B cell (primary cell): ENCODE results near the gene CSRP3. TPM values are rescaled to one million over a fixed set of nuclear protein-coding genes. Genes with fewer than 3 reads are reported as not detected.

Source experiments
- ATAC-seq: fragments of 200-7000 bp; cut with Tn5 transposase; one replicate; pipeline ENCODE4 v1.10.0; 2021; ENCODE audit warnings: low read depth, mild to moderate bottlenecking, moderate number of reproducible peaks, moderate library complexity
- CTCF ChIA-PET: fragments of 350-600 bp; sonication (Branson Sonifier 250); formaldehyde crosslinking; loops from one replicate; lab custom pipeline; 2021; ENCODE audit warnings: antibody characterized with exemption, inconsistent platforms; lab: Charles Lee
- POLR2A ChIA-PET: fragments of 350-600 bp; sonication (Branson Sonifier 250); formaldehyde crosslinking; loops from one replicate; lab custom pipeline; 2021; ENCODE audit warnings: antibody characterized with exemption; lab: Charles Lee
- DNase-seq: peaks from one replicate; pipeline ENCODE4 v3.0.0; 2013
- H2AFZ ChIP-seq: 2 replicates; pipeline ENCODE4 v1.6.1; 2012; ENCODE audit warnings: mild to moderate bottlenecking, low read depth, low read length; ENCODE audit not compliant: insufficient read depth, poor library complexity, severe bottlenecking
- H3K27ac ChIP-seq, 2 donors: 1 replicate in 1 of 2; 2 replicates in 1 of 2; pipeline ENCODE4 v1.5.1; 2012 to 2013; ENCODE audit warnings: low read length in 2 of 2, mild to moderate bottlenecking in 2 of 2, moderate library complexity in 1 of 2
- H3K27me3 ChIP-seq, 4 experiments: fragments of 200-600 bp in 1 of 4; sonication (generic) in 1 of 4; replicated peaks in 1 of 4; 1 replicate in 2 of 4; 2 replicates in 2 of 4; pipeline versions ENCODE4 v1.6.1 to v1.7.0; 2013 to 2016; ENCODE audit warnings: low read length in 3 of 4, mild to moderate bottlenecking in 2 of 4, mixed read lengths in 1 of 4, moderate library complexity in 1 of 4; ENCODE audit not compliant: insufficient read depth in 4 of 4, control insufficient read depth in 3 of 4; ENCODE audit errors: control extremely low read depth in 1 of 4
- H3K36me3 ChIP-seq, 2 experiments: replicated peaks in 1 of 2; 1 replicate in 1 of 2; 2 replicates in 1 of 2; pipeline versions ENCODE4 v1.6.1 to v1.7.1; 2013; ENCODE audit warnings: low read length in 1 of 2; ENCODE audit not compliant: insufficient read depth in 2 of 2, control insufficient read depth in 1 of 2; ENCODE audit errors: control extremely low read depth in 1 of 2, extremely low read depth in 1 of 2
- H3K4me1 ChIP-seq, 2 donors: fragments of 200-600 bp in 1 of 2; sonication (generic) in 1 of 2; 1 replicate in 1 of 2; 2 replicates in 1 of 2; pipeline versions ENCODE4 v1.5.1 to v1.6.1; 2013 to 2017; ENCODE audit warnings: low read length in 2 of 2; ENCODE audit not compliant: control insufficient read depth in 2 of 2, insufficient read depth in 2 of 2
- H3K4me2 ChIP-seq: replicated peaks from 2 replicates; pipeline ENCODE3; 2012; ENCODE audit warnings: mild to moderate bottlenecking, low read depth, low read length; ENCODE audit not compliant: poor library complexity, severe bottlenecking
- H3K4me3 ChIP-seq, 5 experiments: fragments of 200-600 bp in 1 of 5; sonication (generic) in 1 of 5; 1 replicate in 3 of 5; 2 replicates in 2 of 5; pipeline versions ENCODE4 v1.5.1 to v1.7.0; 2011 to 2016; ENCODE audit warnings: low read length in 4 of 5, mild to moderate bottlenecking in 4 of 5, low read depth in 2 of 5, control low read depth in 1 of 5, moderate library complexity in 1 of 5; ENCODE audit not compliant: insufficient read depth in 1 of 5; ENCODE audit errors: control extremely low read depth in 1 of 5, extremely low read depth in 1 of 5
- H3K79me2 ChIP-seq: fragments of 200-600 bp; sonication (generic); one replicate; pipeline ENCODE4 v1.6.0; 2016; ENCODE audit warnings: low read length; ENCODE audit not compliant: control insufficient read depth, insufficient read depth
- H3K9ac ChIP-seq: fragments of 200-600 bp; sonication (generic); 2 replicates; pipeline ENCODE4 v1.6.1; 2017; ENCODE audit warnings: mild to moderate bottlenecking, low read length, moderate library complexity
- H3K9me3 ChIP-seq, 3 donors: one replicate each; pipeline versions ENCODE4 v1.6.1 to v1.7.1; 2013; ENCODE audit warnings: low read length in 2 of 3; ENCODE audit not compliant: control insufficient read depth in 2 of 3, insufficient read depth in 1 of 3; ENCODE audit errors: control extremely low read depth in 1 of 3
- H4K20me1 ChIP-seq: 2 replicates; pipeline ENCODE4 v1.6.0; 2012; ENCODE audit warnings: mild to moderate bottlenecking, low read length; ENCODE audit not compliant: insufficient read depth, control insufficient read depth, poor library complexity, severe bottlenecking
- H3K27ac Mint-ChIP-seq: one replicate; pipeline ENCODE4 v1.8.0; 2021; ENCODE audit warnings: mixed read lengths
- H3K27me3 Mint-ChIP-seq: one replicate; pipeline ENCODE4 v1.8.0; 2021; ENCODE audit warnings: mixed read lengths
- H3K4me1 Mint-ChIP-seq: one replicate; pipeline ENCODE4 v1.8.0; 2021; ENCODE audit warnings: mixed read lengths
- H3K4me3 Mint-ChIP-seq: one replicate; pipeline ENCODE4 v1.8.0; 2021; ENCODE audit warnings: mixed read lengths
- H3K9me3 Mint-ChIP-seq: one replicate; pipeline ENCODE4 v1.8.0; 2022; ENCODE audit warnings: mixed read lengths; ENCODE audit not compliant: insufficient read depth
- CTCF ChIP-seq: fragments of 200-600 bp; IDR thresholded peaks from one replicate; pipeline ENCODE4 v1.8.0; 2022; ENCODE audit warnings: antibody characterized with exemption, mild to moderate bottlenecking
- EZH2 ChIP-seq: IDR thresholded peaks from 2 replicates; pipeline ENCODE4 v1.6.1; 2012; ENCODE audit warnings: borderline replicate concordance, low read depth, mild to moderate bottlenecking, moderate library complexity, low read length; ENCODE audit not compliant: insufficient read depth, poor library complexity, severe bottlenecking
- WGBS: methylation state at CpG from one replicate; pipeline ENCODE4 v1.1.5; 2013; ENCODE audit warnings: missing lambda C conversion rate; ENCODE audit not compliant: insufficient coverage; 5-methylcytosine and 5-hydroxymethylcytosine counted together
- intact Hi-C: fragments of 100-400 bp; cut with micrococcal nuclease; formaldehyde crosslinking; loops from one replicate; pipeline ENCODE4 v1.10.0; 2022
- polyA plus RNA-seq: library from polyadenylated mRNA; depleted of rRNA; stranded (reverse); fragments of >200 nt; gene quantifications from 2 replicates; pipeline ENCODE4 v1.2.3, GENCODE V29; 2012
- total RNA-seq, 2 donors: library from RNA; stranded (reverse); fragments of 120-200 nt in 1 of 2; gene quantifications; 1 replicate in 1 of 2; 2 replicates in 1 of 2; pipeline versions ENCODE4 v1.2.3 to v1.2.4, GENCODE V29; 2013 to 2022

Gene CSRP3
- total and polyA plus RNA-seq, 2 donors (not counting 1 experiment from before 2014, with no cell fraction given) = not detected

- no peak overlapping the region for H2AFZ ChIP-seq
- intact Hi-C loops = no loop called here
- CTCF ChIA-PET = interaction anchor here (1.1 to 1.4 kb wide), 2 partner anchors 93 to 393 kb away, joined by 3 to 4 read pairs; no protein-coding TSS in a partner anchor
These were observed 40.9 kb downstream of the CSRP3 start for GRCh38 chr11:19160847-19161246.

GRCh38 chr11:19156892-19157291, 44.9 kb downstream of the CSRP3 start:
- CTCF ChIA-PET = no interaction called here
- Histone ChIP-seq H3K36me3 (peaks cover 8 to 34% of the 10 kb centered on the region in 2 experiments), H4K20me1 (no peaks in the 10 kb centered on the region), H3K9ac (no peak overlapping the region), H3K4me3 (no peak overlapping the region), H3K9me3 (no peaks in the 10 kb centered on the region), H3K27ac (no peak overlapping the region), H3K4me1 (no peaks in the 10 kb centered on the region), H3K4me2 (no peak overlapping the region), H2AFZ (no peak overlapping the region), H3K79me2 (no peaks in the 10 kb centered on the region), H3K27me3 (no peaks in the 10 kb centered on the region)
- no CpG with 5 or more reads among the region's 3 CpGs for WGBS
- Mint-ChIP-seq H3K27ac (no peak overlapping the region), H3K27me3 (no peaks in the 10 kb centered on the region), H3K4me1 (no peaks in the 10 kb centered on the region), H3K4me3 (no peak overlapping the region), H3K9me3 (no peaks in the 10 kb centered on the region)
- POLR2A ChIA-PET = no interaction called here
- TF ChIP-seq EZH2 = no peak
- no peak for ATAC-seq
- no peak for DNase-seq
- intact Hi-C loops = no loop called here

More at GRCh38 chr11:19160847-19161246, 40.9 kb downstream of the CSRP3 start:
- 100% methylated on average over 3 of the region's 6 CpGs for WGBS
- no peaks in the 10 kb centered on the region for H3K9me3 ChIP-seq
- no peaks in the 10 kb centered on the region for H4K20me1 ChIP-seq
- H3K4me2 ChIP-seq = no peak overlapping the region
- H3K36me3 ChIP-seq = peaks cover 8 to 39% of the 10 kb centered on the region in 2 experiments
- no peaks in the 10 kb centered on the region for H3K79me2 ChIP-seq
- H3K27me3 ChIP-seq = no peaks in the 10 kb centered on the region
- no peak overlapping the region for H3K9ac ChIP-seq
- no peak for TF ChIP-seq EZH2
- no peak for TF ChIP-seq CTCF
- POLR2A ChIA-PET = no interaction called here
- Mint-ChIP-seq H3K4me1 (no peaks in the 10 kb centered on the region), H3K27me3 (no peaks in the 10 kb centered on the region), H3K27ac (no peak overlapping the region), H3K9me3 (no peaks in the 10 kb centered on the region), H3K4me3 (no peak overlapping the region)
- no peak overlapping the region for H3K27ac ChIP-seq
- DNase-seq = no peak
- no peaks in the 10 kb centered on the region for H3K4me1 ChIP-seq
- no peak for ATAC-seq
- no peak overlapping the region for H3K4me3 ChIP-seq
